NCI-H82 (cell line): ENCODE data around the gene METAP2.

ENCODE experiments used
- DNase-seq: peaks from one replicate; lab custom pipeline; 2025; lab: John Stamatoyannopoulos, UW

The METAP2 gene

DNA sequence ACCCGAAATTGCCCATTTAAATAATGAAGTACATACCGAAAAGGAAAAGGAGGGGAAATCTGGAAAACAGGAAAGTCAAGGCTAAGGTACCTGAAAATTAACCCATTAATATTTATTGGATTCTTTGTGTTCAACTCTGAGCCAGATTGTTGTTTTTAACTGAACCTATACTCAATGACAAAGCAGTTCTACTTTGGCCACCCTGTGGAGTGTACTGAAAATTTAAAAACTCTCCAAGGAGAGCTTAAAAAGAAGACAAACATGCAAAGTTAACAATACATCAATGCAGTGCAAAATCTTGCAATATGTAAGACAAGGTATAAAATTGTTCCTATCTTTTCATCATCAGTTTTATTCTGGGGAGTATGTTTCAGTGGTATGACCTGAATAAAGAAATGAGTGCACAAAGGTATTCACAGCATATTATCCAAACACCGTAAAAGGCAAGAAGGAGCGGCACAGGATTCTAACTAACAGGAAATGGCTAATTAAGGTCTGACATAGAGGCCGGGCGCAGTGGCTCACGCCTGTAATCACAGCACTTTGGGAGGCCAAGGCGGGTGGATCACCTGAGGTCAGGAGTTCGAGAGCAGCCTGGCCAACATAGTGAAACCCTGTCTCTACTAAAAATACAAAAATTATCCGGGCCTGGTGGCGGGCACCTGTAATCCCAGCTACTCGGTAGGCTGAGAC, 75.6 kb downstream of the METAP2 start:
- DNase-seq, result no peak

GRCh38 chr12:95551305-95551704, 77.4 kb downstream of the METAP2 start, which contains the start of gene USP44:
Gene USP44 (minus strand): TSS chr12:95551476. CDS start chr12:95534256, 17,220 bp downstream.
- DNase-seq, result no peak

GRCh38 chr12:95551913-95552516, 78.1 kb downstream of the METAP2 start:
- DNase-seq, result no peak

DNA sequence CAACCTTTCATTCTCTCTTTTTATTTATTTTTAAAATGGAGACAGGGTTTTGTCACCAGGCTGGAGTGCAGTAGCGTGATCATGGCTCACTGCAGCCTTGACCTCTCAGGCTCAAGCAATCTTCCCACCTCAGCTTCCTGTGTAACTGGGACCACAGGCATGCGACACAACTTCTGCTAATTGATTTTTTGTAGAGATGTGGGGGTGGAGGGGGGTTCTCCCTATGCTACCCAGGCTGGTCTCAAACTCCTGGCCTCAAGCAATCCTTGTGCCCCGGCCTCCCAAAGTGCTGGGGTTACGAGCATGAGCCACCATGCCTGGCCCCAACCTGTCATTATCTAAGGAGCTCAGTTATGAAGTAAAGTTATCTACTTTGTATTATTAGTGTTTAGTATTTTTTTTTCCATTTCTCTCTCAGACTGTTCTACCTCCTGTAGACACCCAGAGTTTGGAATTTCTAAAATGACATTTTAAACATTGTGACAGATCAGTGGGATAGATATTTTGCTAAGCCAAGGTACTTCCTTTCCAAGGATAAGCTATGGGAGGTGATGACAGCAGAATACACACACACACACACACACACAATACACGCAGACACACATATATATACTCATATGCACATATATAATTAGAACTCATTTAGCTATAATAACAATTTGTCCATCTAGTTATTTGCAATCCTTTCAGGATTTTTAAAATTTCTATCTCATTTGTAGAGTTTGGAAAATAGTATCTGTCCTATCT, 79.4 kb downstream of the METAP2 start:
- DNase-seq, result no peak

- DNase-seq, result no peak
These were observed 80.7 kb downstream of the METAP2 start for GRCh38 chr12:95554532-95555071.

DNA sequence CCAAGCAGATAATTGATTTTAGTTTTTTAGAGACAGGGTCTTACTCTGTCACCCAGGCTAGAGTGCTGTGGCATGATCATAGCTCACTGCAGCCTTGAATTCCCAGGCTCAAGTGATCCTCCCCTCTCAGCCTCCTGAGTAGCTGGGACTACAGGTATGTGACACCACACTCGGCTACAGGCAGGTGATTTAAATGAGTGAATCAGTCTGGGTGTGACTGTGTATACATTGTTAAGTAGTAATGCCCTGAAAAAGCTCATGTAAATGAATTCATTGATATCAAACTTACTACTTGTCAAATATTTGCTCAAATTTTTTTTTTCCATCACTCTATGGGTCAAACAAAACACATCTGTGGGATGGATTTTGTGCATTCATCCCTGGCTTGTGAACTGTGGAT, 83.7 kb downstream of the METAP2 start:
- no peak for DNase-seq
